Measurements from ENCODE around the gene SERPINA3.

Gene SERPINA3

GRCh38 chr14:94612174-94612573 is at the start of gene SERPINA3:
Gene SERPINA3, plus strand, starts transcription at chr14:94612391. Its CDS starts 2,051 bp downstream, at chr14:94614442.
- Mint-ChIP-seq H3K9me3 (no peaks in the 10 kb centered on the region), H3K36me3 (ENCODE audit: insufficient read depth) (no peaks in the 10 kb centered on the region), H3K4me3 (no peak within 1 kb of the TSS), H3K27ac (ENCODE audit: low read depth) (no peak within 1 kb of the TSS), H3K27me3 (peaks cover 20% of the 10 kb centered on the region), H3K4me1 (no peaks in the 10 kb centered on the region)
- DNase-seq (ENCODE audit: low spot score in 2 of 2) (no peak), ATAC-seq (replicated peaks; ENCODE audit: extremely low read depth, poor library complexity, severe bottlenecking) (no peak)

DNA sequence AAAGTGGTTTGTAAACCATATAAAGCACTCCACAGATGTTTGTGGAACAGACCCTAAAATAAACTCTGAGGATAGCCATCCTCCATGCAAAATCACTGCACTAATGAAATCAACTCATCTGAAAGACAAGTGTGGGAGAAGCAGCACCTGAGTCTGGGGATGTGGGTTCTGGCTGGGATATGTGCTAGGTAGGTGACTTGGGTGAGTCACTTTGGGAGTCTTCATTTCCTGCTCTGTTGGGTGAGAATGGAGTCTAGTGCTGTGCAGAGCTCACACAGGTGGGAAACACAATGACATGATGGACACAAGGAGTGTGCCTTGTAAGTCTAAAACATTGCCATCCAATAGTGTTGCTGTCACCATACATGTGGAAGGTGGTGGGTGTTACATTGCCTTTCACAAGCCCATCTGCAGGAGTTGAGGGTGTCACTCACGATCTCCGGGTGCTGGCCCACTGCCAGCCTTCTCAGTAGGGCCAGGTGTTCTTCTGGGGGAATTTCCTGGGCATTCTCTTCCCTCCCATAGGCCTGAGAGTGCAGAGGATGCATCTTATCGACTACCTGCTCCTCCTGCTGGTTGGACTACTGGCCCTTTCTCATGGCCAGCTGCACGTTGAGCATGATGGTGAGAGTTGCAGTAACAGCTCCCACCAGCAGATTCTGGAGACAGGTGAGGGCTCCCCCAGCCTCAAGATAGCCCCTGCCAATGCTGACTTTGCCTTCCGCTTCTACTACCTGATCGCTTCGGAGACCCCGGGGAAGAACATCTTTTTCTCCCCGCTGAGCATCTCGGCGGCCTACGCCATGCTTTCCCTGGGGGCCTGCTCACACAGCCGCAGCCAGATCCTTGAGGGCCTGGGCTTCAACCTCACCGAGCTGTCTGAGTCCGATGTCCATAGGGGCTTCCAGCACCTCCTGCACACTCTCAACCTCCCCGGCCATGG is 49.0 kb upstream of the SERPINA3 start:
- Mint-ChIP-seq H3K4me3 (no peak overlapping the region), H3K36me3 (ENCODE audit: insufficient read depth) (no peaks in the 10 kb centered on the region), H3K27ac (ENCODE audit: low read depth) (no peak overlapping the region), H3K27me3 (peaks cover 46% of the 10 kb centered on the region), H3K9me3 (no peaks in the 10 kb centered on the region), H3K4me1 (no peaks in the 10 kb centered on the region)
- no peak for DNase-seq (ENCODE audit: low spot score in 2 of 2)
- no peak for ATAC-seq (replicated peaks; ENCODE audit: extremely low read depth, poor library complexity, severe bottlenecking)

- no peak overlapping the region for H3K27ac Mint-ChIP-seq (ENCODE audit: low read depth)
- ATAC-seq (replicated peaks; ENCODE audit: extremely low read depth, poor library complexity, severe bottlenecking), result no peak
Measured at GRCh38 chr14:94564381-94564780, 47.8 kb upstream of the SERPINA3 start.

GRCh38 chr14:94568186-94568585 is 44.0 kb upstream of the SERPINA3 start:
- Mint-ChIP-seq H3K27me3 (peaks cover 8% of the 10 kb centered on the region), H3K9me3 (no peaks in the 10 kb centered on the region), H3K4me3 (no peak overlapping the region), H3K4me1 (no peaks in the 10 kb centered on the region), H3K36me3 (ENCODE audit: insufficient read depth) (no peaks in the 10 kb centered on the region), H3K27ac (ENCODE audit: low read depth) (no peak overlapping the region)
- ATAC-seq (replicated peaks; ENCODE audit: extremely low read depth, poor library complexity, severe bottlenecking) (no peak), DNase-seq (ENCODE audit: low spot score in 2 of 2) (no peak)

More at GRCh38 chr14:94564381-94564780, 47.8 kb upstream of the SERPINA3 start:
- H3K4me1 Mint-ChIP-seq, result no peaks in the 10 kb centered on the region
- no peak overlapping the region for H3K4me3 Mint-ChIP-seq
- H3K27me3 Mint-ChIP-seq, result peaks cover 35% of the 10 kb centered on the region
- H3K9me3 Mint-ChIP-seq, result no peaks in the 10 kb centered on the region
- no peak for DNase-seq (ENCODE audit: low spot score in 2 of 2)
- no peaks in the 10 kb centered on the region for H3K36me3 Mint-ChIP-seq (ENCODE audit: insufficient read depth)

DNA sequence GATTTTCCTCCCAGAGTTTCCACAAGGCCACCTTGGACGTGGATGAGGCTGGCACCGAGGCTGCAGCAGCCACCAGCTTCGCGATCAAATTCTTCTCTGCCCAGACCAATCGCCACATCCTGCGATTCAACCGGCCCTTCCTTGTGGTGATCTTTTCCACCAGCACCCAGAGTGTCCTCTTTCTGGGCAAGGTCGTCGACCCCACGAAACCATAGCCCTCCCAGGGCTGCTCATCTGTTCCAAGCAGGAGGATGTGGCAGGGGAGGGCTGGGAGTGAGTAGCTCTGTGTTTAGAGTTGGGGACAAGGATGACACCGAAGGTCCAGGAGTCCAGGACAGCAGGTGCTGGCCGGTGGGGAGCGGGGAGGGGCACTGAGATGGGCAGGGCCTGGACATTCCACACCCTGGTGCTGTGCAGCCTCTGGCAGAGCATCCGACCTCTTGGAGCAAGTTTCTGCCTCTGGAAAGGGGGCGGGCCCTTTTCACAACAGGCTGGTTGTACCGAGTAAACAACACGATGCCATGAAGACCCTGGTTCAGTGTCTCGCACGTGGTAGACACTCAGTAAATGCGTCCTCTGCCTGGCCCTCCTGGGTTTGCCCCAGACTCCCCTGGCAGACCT is 42.7 kb upstream of the SERPINA3 start:
- Mint-ChIP-seq H3K4me1 (no peaks in the 10 kb centered on the region), H3K4me3 (no peak overlapping the region), H3K27ac (ENCODE audit: low read depth) (no peak overlapping the region), H3K36me3 (ENCODE audit: insufficient read depth) (no peaks in the 10 kb centered on the region), H3K9me3 (no peaks in the 10 kb centered on the region), H3K27me3 (no peaks in the 10 kb centered on the region)
- DNase-seq (ENCODE audit: low spot score in 2 of 2) (no peak), ATAC-seq (replicated peaks; ENCODE audit: extremely low read depth, poor library complexity, severe bottlenecking) (no peak)

- ATAC-seq (replicated peaks; ENCODE audit: extremely low read depth, poor library complexity, severe bottlenecking), result no peak
- Mint-ChIP-seq H3K36me3 (ENCODE audit: insufficient read depth) (no peaks in the 10 kb centered on the region), H3K4me1 (no peaks in the 10 kb centered on the region), H3K4me3 (no peak overlapping the region), H3K27me3 (no peaks in the 10 kb centered on the region), H3K9me3 (no peaks in the 10 kb centered on the region), H3K27ac (ENCODE audit: low read depth) (no peak overlapping the region)
- no peak for DNase-seq (ENCODE audit: low spot score in 2 of 2)
Measured at GRCh38 chr14:94570002-94570400, 42.2 kb upstream of the SERPINA3 start.

- H3K4me3 Mint-ChIP-seq, result no peak overlapping the region
- no peak overlapping the region for H3K27ac Mint-ChIP-seq (ENCODE audit: low read depth)
- no peak for ATAC-seq (replicated peaks; ENCODE audit: extremely low read depth, poor library complexity, severe bottlenecking)
- no peak for DNase-seq (ENCODE audit: low spot score in 2 of 2)
- H3K36me3 Mint-ChIP-seq (ENCODE audit: insufficient read depth), result no peaks in the 10 kb centered on the region
- no peaks in the 10 kb centered on the region for H3K27me3 Mint-ChIP-seq
- H3K9me3 Mint-ChIP-seq, result no peaks in the 10 kb centered on the region
- H3K4me1 Mint-ChIP-seq, result no peaks in the 10 kb centered on the region
Measured at GRCh38 chr14:94570440-94570839, 41.8 kb upstream of the SERPINA3 start.

- Mint-ChIP-seq H3K27ac (ENCODE audit: low read depth) (no peak overlapping the region), H3K4me3 (no peak overlapping the region), H3K36me3 (ENCODE audit: insufficient read depth) (no peaks in the 10 kb centered on the region), H3K4me1 (no peaks in the 10 kb centered on the region), H3K27me3 (no peaks in the 10 kb centered on the region), H3K9me3 (no peaks in the 10 kb centered on the region)
- ATAC-seq (replicated peaks; ENCODE audit: extremely low read depth, poor library complexity, severe bottlenecking) (no peak), DNase-seq (ENCODE audit: low spot score in 2 of 2) (no peak)
Measured at GRCh38 chr14:94571395-94571794, 40.8 kb upstream of the SERPINA3 start.

DNA sequence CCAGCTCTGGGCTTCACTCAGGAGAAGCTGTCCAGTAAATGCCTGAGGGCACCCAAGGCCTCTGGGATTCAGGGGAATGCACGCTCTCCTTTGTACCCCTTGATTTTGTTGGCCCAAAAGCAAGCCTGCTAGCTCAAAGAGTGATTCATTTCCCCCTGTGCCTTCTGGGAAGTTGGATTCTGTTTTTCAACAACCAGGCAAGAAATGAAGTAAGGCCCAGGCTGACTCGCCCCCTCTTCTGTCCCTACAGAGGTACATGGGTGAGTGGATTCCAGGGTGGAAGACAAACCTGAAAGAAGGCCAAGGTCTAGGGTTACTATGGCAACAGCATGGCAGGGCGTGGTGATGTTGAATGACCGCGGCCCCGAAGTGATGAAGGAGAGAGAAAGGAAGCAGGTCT is 40.2 kb upstream of the SERPINA3 start:
- Mint-ChIP-seq H3K9me3 (no peaks in the 10 kb centered on the region), H3K36me3 (ENCODE audit: insufficient read depth) (no peaks in the 10 kb centered on the region), H3K4me1 (no peaks in the 10 kb centered on the region), H3K27me3 (no peaks in the 10 kb centered on the region), H3K27ac (ENCODE audit: low read depth) (no peak overlapping the region), H3K4me3 (no peak overlapping the region)
- DNase-seq (ENCODE audit: low spot score in 2 of 2), result no peak
- ATAC-seq (replicated peaks; ENCODE audit: extremely low read depth, poor library complexity, severe bottlenecking), result no peak

DNA sequence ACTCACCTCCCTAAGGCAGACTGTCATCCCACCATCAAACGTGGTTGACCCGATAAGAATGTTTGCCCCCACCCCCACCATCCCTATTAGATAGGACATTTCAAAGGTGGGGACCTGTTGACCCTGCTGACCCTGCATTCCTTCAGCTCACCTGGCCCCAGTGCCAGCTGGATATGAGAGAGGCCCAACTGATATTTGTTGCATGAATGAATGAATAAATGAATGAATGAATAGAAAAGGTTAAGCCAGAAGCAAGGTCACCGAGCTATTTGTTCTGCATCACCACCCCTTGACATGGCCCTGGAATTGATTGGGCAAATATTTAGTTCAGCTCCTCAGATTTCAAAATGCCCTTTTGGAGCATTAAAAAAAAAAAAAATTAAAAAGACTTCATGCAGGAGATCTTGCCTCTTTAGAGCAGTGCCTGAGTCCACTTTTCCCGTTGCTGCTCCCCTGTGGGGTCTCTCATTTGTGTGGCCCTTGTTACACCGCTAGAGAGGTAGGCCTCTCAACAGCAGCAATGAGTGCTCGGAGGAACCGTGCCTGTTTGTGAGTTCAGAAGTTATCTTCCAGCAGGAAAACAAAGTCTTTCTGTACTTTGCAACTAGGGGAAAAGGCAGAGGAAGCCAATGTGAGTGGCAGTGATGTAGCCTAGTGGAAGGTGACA is 39.4 kb upstream of the SERPINA3 start:
- Mint-ChIP-seq H3K4me1 (no peaks in the 10 kb centered on the region), H3K4me3 (no peak overlapping the region), H3K9me3 (no peaks in the 10 kb centered on the region), H3K27ac (ENCODE audit: low read depth) (no peak overlapping the region), H3K27me3 (no peaks in the 10 kb centered on the region), H3K36me3 (ENCODE audit: insufficient read depth) (no peaks in the 10 kb centered on the region)
- ATAC-seq (replicated peaks; ENCODE audit: extremely low read depth, poor library complexity, severe bottlenecking), result no peak
- DNase-seq (ENCODE audit: low spot score in 2 of 2), result no peak

GRCh38 chr14:94573475-94574277 is 38.5 kb upstream of the SERPINA3 start:
- no peak overlapping the region for H3K27ac Mint-ChIP-seq (ENCODE audit: low read depth)
- H3K9me3 Mint-ChIP-seq, result no peaks in the 10 kb centered on the region
- H3K27me3 Mint-ChIP-seq, result no peaks in the 10 kb centered on the region
- DNase-seq (ENCODE audit: low spot score in 2 of 2) (no peak), ATAC-seq (replicated peaks; ENCODE audit: extremely low read depth, poor library complexity, severe bottlenecking) (no peak)
- H3K4me1 Mint-ChIP-seq, result no peaks in the 10 kb centered on the region
- H3K36me3 Mint-ChIP-seq (ENCODE audit: insufficient read depth), result no peaks in the 10 kb centered on the region
- H3K4me3 Mint-ChIP-seq, result no peak overlapping the region

DNA sequence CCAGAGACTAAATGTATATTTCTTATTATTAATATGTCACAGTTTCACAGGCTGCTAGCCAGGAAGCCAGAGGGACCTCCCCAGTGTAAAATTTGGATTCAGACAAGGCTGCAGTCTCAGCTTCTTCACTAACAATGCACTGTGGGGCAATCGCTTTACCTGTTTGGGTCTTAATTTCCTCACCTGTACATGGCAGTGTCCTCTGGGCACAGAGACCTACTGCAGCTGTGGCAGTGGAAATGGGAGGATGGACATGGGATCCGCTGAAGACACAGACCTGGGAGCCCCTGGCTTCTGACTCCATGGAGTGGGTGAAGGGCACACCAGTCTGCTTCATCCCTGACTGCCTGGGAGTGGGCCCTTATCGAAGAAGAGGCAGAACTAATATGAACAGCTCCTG is 37.9 kb upstream of the SERPINA3 start:
- Mint-ChIP-seq H3K4me3 (no peak overlapping the region), H3K27me3 (no peaks in the 10 kb centered on the region), H3K27ac (ENCODE audit: low read depth) (no peak overlapping the region), H3K9me3 (no peaks in the 10 kb centered on the region), H3K36me3 (ENCODE audit: insufficient read depth) (no peaks in the 10 kb centered on the region), H3K4me1 (no peaks in the 10 kb centered on the region)
- no peak for ATAC-seq (replicated peaks; ENCODE audit: extremely low read depth, poor library complexity, severe bottlenecking)
- no peak for DNase-seq (ENCODE audit: low spot score in 2 of 2)
